Epithelial cell of prostate (primary cell): ENCODE measurements around the gene FOXK1.
A peak's percentile ranks its signal among the peaks of the same experiment; 100 is the strongest.

Experiments used
- DNase-seq: peaks from one replicate; pipeline ENCODE4 v3.0.0-alpha.2; 2011; ENCODE audit warnings: low read depth, low spot score
- H3K27ac ChIP-seq: fragments of 450-650 bp; 2 replicates; pipeline ENCODE4 v1.5.1; 2017; ENCODE audit warnings: mild to moderate bottlenecking

FOXK1 gene

DNA sequence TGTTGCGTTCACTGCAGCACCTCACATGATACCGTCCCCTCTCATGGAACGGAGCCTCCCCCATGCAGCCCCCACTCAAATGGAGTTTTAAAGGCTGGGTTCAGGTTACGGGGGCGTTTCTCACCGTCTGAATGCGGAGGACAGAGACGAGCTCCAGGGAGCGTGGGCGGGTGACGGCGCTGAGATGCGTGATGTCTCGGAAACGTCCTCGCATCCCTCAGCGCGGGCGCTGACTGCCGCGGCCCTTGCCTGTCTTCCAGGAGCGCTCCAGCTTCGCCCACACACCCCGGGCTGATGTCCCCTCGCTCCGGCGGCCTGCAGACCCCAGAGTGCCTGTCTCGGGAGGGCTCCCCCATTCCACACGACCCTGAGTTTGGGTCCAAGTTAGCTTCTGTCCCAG lies 76.7 kb downstream of the FOXK1 start:
- DNase-seq, result no peak
- H3K27ac ChIP-seq, result no peak overlapping the region

DNA sequence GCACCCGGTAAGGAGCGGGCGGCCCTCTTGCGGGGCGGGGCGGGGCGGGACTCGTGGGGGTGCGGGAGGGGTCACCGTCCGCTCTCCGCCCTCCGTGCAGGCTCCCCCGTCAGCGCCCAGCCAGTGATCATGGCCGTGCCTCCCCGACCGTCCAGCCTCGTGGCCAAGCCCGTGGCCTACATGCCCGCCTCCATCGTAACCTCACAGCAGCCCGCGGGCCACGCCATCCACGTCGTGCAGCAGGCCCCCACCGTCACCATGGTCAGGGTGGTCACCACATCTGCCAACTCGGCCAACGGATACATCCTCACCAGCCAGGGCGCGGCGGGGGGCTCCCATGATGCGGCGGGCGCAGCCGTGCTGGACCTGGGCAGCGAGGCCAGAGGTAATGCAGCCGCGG lies 77.1 kb downstream of the FOXK1 start:
- H3K27ac ChIP-seq, result no peak overlapping the region
- no peak for DNase-seq

DNA sequence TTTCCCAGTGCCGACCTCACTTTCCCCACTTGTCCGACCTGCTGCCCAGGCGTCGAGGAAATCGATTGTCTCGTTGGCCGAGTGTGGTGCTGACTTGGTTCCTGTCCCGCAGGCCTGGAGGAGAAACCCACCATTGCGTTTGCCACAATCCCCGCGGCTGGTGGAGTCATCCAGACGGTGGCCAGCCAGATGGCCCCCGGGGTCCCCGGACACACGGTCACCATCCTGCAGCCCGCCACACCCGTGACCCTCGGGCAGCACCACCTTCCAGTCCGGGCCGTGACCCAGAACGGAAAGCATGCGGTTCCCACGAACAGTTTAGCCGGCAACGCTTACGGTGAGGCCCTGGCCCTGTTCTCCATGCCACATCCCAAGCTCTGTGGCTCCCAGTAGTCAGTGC lies 78.9 kb downstream of the FOXK1 start:
- H3K27ac ChIP-seq, result no peak overlapping the region
- DNase-seq, result no peak

DNA sequence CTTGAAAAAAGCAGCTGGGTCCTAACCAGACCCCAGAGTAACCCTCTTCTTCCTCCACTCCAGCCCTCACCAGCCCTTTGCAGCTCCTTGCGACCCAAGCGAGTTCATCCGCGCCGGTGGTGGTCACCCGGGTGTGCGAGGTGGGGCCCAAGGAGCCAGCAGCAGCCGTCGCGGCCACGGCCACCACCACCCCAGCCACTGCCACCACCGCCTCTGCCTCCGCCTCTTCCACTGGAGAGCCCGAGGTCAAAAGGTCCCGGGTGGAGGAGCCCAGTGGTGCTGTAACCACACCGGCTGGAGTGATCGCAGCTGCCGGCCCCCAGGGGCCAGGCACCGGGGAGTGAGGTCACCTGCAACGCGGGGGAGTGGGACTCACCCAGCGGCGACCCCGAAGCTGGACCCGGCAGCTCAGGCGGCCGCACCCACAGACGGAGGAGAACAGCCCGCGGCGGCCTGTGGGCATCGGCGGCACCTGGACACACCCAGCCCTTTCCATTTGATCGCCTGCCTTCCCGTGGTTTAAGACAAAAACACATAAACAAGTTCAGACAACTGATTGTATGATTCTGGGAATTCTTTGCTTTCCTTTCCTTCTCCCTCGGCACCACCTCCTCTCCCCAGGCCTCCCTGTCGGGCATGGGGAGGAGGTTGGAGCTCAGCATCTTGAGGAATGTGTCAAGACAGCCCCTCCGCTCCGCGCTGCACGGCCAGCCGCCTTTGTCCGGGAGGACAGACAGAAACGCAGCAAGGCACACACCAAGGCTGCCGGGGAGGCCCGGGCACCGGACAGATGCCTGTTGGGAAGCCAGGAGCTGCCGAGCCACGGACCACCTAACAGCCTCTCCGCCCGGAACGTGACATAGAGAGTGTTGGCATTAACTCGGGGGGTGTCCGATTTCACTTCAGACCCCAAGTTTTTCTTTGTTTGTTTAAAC lies 80.3 kb downstream of the FOXK1 start:
- no peak overlapping the region for H3K27ac ChIP-seq
- DNase-seq, result no peak

DNA sequence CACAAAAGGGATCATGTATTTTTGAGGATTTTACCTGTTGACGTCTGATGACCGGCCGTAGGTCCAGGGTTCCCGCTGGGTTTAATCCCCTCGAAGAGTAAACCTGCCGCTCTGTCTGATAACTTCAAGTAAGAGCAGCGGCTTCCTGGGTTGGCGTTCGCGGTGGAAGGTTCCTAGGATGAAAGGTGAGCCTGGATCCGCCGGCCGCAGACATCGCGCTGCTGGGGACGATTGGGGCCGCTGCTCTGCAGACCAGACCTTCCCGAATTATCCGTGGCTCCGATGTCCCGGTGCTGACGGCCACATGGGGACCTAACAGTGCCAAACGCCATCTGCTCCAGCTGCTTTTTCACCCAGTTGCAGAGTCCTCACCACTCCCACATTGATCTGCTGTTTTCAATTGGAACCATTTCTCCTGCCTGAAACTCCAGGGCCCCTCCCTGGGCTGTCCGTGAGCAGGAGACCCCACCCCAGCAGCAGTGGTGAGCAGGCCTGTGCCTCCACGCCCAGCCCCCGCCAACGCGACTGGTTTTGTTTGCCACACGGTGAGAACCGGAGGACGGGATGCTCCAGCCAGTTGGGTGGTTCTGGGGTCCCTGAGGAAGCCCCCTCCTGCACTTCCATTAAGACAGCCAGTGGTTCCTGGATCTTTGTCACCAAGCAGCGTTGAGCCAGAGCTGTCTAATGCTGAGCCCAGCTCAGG lies 81.1 kb downstream of the FOXK1 start:
- no peak for DNase-seq
- H3K27ac ChIP-seq, result no peak overlapping the region

DNA sequence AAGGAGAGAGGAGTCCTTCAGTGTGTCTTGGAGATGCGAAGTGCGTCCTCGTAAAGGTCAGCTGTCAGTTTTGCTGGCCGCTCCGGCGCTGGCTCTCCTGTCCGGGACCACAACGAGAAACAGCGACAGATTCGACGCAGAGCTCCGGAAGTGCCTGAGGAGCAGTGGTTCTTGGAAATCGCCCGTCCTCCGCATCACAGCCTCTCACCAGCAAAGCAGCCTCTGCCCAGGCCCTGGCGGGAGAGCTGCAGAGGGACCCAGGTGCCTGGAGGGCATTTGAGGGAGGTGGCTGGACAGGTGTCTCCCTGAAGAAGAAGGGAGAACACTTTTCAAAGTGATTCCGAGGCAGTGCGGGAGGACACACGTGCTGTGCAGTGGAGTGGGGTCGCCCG lies 81.7 kb downstream of the FOXK1 start:
- no peak overlapping the region for H3K27ac ChIP-seq
- no peak for DNase-seq

DNA sequence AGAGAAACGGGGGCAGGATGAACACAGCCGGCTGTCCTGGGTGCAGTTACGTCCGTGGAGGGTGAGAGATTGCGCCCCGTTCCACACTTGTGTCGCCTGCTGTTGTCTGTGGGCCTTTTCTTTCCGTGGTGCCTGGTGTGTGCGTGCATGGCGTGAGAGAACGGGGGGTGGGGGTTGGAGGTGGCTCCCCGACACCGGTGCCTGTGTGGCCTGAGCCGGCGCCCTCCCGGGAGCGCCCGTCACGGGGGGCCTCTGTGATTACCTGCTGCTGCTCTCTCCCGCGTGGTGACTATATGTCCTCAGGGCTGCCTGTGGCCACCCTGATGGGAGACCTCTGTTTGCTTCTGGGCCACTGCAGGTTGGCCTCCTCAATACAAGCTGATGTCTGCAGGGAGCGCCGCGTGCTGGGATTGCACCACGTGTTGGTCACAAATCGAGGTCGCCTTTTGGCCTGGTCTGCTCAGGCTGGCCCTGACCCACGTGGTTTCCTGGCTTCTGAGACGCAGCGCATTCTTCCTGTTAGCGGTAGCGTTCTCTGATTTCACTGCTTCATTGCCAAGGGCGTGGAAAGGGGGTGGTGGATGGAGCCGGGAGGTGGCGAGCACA lies 82.4 kb downstream of the FOXK1 start:
- no peak for DNase-seq
- H3K27ac ChIP-seq, result no peak overlapping the region

DNA sequence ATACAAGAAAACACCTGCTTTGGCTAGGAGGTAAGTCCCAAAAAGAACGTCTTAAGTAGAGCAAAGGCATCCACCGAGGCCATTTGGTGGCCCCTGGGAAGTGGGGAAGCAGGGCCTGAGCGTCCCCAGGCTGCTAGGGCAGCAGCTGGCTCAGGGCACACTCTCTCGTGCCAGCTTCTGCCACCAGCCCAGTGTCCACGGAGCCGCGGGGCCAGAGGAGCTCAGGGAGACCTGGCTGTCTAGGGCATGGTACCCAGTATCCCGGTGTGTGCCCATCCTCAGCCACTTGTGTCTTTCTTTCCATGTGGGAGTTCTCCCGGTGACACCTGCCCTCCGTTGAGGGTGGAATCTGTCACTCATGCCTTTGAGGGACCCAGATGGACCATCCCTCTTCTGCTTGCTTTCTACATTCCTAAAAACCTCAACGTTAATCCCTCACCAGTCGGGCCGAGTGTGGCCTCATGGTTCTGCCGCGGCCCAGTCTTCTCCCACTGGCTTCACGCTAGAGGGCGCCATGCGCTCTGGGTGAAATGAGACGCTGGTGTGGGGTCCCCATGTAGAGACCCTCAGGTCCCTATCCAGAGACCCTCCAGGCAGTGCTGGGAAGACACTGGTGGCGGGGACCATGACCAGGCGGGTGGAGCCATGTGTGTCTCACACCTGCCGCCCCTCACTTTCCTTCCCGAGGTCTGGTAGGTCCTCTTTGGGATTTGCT lies 83.8 kb downstream of the FOXK1 start:
- no peak for DNase-seq
- H3K27ac ChIP-seq, result no peak overlapping the region

DNA sequence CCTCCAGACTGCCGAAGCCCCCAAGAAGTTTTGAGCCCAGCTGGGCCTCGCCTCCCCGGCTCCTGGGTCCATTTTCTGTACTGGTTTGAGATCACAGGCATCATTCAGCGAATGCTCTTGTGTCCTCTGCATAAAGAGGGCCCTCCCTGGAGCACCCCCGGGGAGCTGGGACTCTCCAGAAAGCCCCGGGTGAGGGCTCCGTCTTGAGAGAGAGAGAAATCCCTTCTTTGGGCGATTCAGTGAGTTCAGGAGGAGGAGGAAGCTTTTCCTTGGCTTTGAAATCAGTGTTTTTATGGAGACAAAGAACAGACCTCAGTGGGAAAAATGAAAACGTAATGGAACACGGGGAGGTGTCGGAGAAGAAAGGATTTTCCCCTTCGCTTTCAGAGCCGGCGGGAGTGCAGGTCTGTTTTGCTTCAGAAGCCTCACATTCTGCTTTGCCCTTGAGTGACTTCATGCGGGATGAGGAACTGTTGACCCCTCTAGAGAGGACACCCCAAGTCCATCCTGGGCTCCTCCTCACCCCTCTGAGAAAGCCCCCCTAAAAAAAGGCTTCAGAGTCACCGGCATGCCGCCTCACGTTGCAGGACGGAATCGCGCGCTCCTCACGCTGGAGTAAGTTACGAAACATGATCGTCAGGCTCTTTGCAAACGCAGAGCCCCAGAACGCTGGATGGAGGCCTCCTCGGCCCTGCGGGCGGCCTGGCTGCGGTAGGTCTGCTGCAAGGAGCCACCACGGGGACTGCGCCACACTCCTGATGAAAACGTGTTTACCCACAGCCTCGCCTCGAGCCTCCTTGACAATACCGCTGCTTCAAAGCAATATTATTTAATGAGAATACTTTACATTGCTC lies 84.8 kb downstream of the FOXK1 start:
- no peak for DNase-seq
- H3K27ac ChIP-seq, result no peak overlapping the region

DNA sequence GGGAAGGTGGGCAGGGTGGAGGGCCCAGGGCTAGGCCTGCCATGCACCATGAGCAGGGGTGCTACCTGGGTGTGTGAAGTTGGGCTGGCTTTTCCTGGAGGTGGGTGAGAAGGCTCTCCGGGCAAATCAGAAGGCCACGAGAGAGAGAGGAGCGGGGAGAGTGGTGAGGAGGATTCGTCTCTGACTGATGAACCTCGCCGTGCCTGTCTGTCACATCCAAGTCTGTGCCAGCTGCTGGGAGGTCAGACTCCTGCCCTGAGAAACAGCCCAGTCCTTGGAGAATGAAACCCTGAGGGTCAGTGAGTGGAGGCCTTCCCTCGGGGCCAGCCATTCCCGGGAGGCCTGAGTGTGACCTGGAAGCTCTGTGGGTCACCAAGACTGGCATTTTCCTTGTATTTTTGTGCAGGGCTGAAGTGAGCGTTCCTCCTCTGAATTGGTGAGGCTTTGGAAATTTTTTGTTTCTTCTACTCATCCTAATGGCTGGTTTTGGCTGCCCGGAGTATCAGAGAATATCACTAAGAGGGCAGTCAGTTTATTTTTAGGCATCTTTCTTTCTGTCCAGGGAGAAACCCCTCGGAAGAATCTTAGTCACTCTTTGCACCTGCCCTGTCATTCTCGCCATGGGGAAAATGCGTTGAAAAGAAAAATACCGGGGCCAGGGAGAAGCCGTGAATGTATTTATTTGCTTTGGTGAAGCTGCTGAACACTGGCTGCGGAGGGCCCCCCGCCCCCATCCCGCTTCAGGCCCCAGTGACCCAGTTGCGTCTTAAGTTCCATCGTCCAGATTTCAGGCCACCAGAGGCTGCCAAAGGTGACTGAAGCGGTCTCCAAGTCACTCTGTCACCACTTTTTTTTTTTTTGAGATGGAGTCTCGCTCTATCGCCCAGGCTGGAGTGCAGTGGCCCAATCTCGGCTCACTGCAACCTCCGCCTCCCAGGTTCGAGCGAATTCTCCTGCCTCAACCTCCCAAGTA lies 86.8 kb downstream of the FOXK1 start:
- DNase-seq, result no peak
- no peak overlapping the region for H3K27ac ChIP-seq

DNA sequence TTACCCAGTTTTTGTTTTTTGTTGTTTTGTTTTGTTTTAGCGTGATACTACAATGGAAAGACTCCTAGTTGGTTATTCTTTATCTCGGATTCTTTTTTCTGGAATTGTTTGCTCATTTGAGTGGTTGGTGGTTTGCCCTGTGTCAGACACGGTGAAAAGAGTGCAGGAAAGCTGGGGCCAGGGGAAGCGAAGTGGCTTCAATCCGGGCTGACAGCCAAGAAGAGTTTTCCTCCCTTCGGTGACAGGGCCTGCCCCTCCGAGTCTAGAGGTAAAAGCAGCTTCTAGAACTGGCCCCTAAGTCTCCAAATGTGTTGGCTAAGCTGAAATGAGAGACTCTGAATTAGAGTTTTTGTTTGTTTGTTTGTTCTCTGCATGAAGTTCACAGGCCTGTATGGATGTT lies 87.7 kb downstream of the FOXK1 start:
- H3K27ac ChIP-seq, result no peak overlapping the region
- no peak for DNase-seq

DNA sequence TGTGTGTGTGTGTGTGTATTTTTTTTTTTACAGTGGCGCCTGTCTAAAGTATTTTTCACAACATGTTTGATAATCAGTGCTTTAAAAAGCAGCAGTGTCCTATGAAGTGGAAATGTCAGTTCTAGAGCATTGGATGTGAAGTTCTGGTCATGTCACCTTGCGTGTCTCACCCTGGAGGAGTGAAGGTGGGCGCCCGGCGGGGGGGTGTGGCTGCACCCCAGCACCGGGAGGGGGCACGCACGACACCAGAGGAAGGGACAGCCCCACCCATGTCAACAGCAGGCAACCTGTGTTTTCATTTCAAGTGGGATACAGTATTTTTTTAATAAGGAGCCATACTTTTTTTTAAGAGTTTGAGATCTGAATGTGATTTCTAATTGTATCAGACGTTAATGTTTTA lies 88.8 kb downstream of the FOXK1 start:
- H3K27ac ChIP-seq, result no peak overlapping the region
- DNase-seq, result no peak

DNA sequence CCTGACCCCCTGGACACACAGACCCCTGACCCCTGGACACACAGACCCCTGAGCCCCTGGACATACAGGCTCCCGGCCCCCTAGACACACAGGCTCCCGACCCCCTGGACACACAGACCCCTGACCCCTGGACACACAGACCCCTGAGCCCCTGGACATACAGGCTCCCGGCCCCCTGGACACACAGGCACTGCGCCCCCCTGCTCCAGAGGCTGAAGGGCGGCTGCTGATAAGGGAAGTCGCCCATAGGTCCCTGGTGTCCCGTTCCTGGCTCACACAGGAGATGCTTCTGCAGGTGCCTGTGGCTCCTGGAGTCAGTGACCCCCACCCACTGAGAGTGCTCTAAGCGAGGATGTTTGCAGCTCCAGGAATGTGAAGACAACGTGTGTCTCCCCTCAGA lies 89.6 kb downstream of the FOXK1 start:
- no peak for DNase-seq
- H3K27ac ChIP-seq, result no peak overlapping the region

DNA sequence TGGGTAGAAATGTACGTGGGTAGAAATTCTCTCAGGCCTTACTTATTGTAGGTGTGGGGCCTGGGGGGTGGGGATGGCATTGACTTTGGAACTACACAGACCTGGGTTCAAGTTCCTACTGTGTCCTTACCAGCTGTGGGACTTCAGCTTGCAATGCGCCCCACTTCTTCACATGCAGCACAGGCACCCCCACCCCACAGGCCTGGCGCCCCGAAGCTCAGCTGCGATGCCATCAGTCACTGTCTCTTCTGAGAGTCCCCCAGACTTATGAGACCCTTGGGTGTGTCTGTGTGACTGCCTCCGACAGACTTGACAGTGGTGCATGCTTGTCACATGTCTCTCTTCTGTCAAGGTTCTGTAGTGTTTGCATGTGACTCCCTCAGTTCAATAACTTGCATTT lies 90.2 kb downstream of the FOXK1 start:
- H3K27ac ChIP-seq, result no peak overlapping the region
- DNase-seq, result no peak

DNA sequence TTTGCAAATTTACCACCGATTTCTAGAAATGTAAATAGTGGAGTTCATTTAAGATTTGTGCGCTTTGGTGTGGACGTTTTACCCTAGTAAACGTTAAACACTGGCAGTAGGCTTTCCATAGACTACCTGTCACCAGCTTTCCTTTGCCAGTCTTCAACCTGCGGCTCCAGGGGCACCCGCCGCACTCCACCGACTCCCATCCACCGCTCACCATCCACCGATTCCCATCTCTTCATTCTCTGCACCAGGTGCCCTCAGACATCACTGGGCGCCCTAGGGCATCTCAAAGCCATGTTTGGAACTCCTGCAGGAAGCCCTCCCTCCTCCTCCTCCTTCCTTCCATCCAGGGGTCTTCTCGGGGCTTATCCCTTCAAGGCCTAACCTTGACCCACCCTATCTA lies 91.9 kb downstream of the FOXK1 start:
- H3K27ac ChIP-seq, result no peak overlapping the region
- DNase-seq, result no peak

DNA sequence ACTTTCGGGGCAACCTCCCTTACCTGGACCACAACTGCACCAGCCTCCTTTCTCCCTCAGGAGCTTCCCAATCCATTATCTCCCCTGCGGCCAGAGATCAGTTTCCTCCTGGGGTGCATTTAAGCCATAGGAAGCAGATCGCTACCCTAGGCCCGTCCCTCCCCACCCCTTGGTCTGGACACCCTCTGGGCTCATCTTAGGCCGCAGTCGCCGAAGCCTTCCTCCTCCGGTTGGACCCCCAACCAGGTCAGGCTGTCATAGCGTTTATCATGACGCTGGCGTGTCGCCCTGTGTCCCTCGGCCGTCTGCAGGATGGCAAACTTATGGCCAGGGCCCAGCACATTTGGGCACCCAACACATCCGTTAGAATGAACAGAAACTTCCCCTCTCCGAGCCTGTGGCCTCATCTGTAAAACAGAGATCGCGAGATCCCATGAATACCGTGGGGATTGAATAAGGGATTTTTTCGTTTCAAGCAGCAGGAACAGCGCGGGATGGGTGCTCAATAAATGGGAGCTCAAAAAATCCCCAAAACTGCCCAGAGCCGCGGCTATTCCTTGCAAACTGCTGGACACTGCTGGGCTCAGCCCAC lies 92.7 kb downstream of the FOXK1 start:
- H3K27ac ChIP-seq, result peak overlapping the region; percentile 87
- DNase-seq, result no peak

DNA sequence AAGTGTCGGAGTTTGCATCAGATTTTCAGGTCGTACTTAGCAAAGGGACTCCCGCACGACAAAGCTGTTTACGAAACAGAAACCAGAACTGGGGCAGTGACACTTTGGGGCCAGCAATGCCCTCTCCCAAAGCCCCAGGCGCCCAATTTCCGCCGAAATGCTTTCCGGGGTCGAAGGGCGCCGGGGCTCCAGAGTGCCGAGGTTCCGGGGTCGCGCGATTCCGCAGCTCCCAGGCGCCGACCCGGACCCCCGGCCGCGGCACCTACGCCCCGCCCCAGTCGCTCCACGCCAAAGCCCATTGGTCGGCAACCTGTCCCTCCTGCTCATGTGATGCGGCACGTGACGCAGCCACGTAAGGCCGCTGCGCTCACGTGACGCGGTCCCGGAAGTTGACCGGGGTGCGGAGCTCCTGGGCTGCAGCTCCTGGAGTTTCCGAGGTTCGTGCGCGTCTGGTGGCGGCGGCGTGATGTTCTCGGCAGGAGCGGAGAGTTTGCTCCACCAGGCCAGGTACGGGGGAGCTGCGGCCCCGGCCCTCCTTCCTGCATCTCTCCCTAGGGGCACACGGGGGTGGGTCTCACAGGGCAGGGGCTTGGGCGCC lies 93.3 kb downstream of the FOXK1 start, which contains the start of gene AP5Z1:
Gene AP5Z1, plus strand, starts transcription at position 374 of the 598 bp plus-strand sequence. Its CDS starts 93 bp downstream, at position 467.
- peak within 1 kb of the TSS; percentile 87 for H3K27ac ChIP-seq
- peak; percentile 86 for DNase-seq
